ENCODE measurements around the gene CD59.

Gene CD59

GRCh38 chr11:33736148-33736812 lies at the start of gene CD59:
CD59 (minus strand) TSS chr11:33736423; CDS start chr11:33722445, 13,978 bp downstream.
- no peaks in the 10 kb centered on the region for H3K36me3 ChIP-seq (ENCODE audit: insufficient read depth, low read length)

GRCh38 chr11:33785609-33786008 lies 49.4 kb upstream of the CD59 start:
- H3K27ac ChIP-seq (ENCODE audit: low read depth, low read length), result no peak overlapping the region
- H3K9ac ChIP-seq (ENCODE audit: low read length), result no peak overlapping the region
- no peak overlapping the region for H3K4me3 ChIP-seq (ENCODE audit: low read depth in 1 of 2, low read length in 2 of 2)
- H3K27me3 ChIP-seq (ENCODE audit: control insufficient read depth in 1 of 2, insufficient read depth in 2 of 2, low read length in 2 of 2), result peaks cover 0 to 3% of the 10 kb centered on the region in 2 donors
- H3K9me3 ChIP-seq (ENCODE audit: low read length), result no peaks in the 10 kb centered on the region
- H3K36me3 ChIP-seq (ENCODE audit: insufficient read depth, low read length), result no peaks in the 10 kb centered on the region
- H3K4me1 ChIP-seq (ENCODE audit: insufficient read depth, low read length), result no peaks in the 10 kb centered on the region

More at GRCh38 chr11:33736148-33736812, at the start of gene CD59:
- Histone ChIP-seq H3K9me3 (ENCODE audit: low read length) (no peaks in the 10 kb centered on the region), H3K9ac (ENCODE audit: low read length) (peak within 1 kb of the TSS; percentile 71), H3K27me3 (ENCODE audit: control insufficient read depth in 1 of 2, insufficient read depth in 2 of 2, low read length in 2 of 2) (no peaks in the 10 kb centered on the region), H3K4me3 (ENCODE audit: low read depth in 1 of 2, low read length in 2 of 2) (peak within 1 kb of the TSS; percentile 84 to 85), H3K4me1 (ENCODE audit: insufficient read depth, low read length) (peaks cover 26% of the 10 kb centered on the region), H3K27ac (ENCODE audit: low read depth, low read length) (peak within 1 kb of the TSS; percentile 68)

- Histone ChIP-seq H3K9me3 (ENCODE audit: low read length) (no peaks in the 10 kb centered on the region), H3K36me3 (ENCODE audit: insufficient read depth, low read length) (no peaks in the 10 kb centered on the region), H3K4me1 (ENCODE audit: insufficient read depth, low read length) (peaks cover 11% of the 10 kb centered on the region), H3K9ac (ENCODE audit: low read length) (no peak overlapping the region), H3K27ac (ENCODE audit: low read depth, low read length) (no peak overlapping the region), H3K4me3 (ENCODE audit: low read depth in 1 of 2, low read length in 2 of 2) (no peak overlapping the region), H3K27me3 (ENCODE audit: control insufficient read depth in 1 of 2, insufficient read depth in 2 of 2, low read length in 2 of 2) (peaks cover 0 to 3% of the 10 kb centered on the region in 2 donors)
These were observed 43.8 kb upstream of the CD59 start for GRCh38 chr11:33779849-33780528.

DNA sequence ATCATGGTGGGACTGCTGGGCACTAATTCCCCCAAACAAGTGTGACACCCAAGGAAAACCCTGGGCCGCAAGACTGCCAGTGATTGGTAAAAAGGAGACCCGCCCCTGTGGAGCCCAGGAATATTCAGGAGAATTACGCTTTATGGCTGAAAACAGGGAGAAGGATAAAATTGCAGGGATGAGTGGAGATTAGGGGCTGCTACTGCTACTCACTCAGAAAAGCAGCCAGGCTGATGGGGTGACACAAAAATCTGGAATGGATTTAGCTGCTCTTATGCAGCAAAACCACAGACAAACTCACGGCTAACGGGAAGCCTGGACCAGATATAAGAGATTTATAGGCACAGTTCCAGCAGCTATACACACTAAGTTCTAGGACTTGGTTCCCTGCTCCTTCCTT lies 42.5 kb upstream of the CD59 start:
- Histone ChIP-seq H3K9me3 (ENCODE audit: low read length) (no peaks in the 10 kb centered on the region), H3K27me3 (ENCODE audit: control insufficient read depth in 1 of 2, insufficient read depth in 2 of 2, low read length in 2 of 2) (no peaks in the 10 kb centered on the region), H3K36me3 (ENCODE audit: insufficient read depth, low read length) (no peaks in the 10 kb centered on the region), H3K4me3 (ENCODE audit: low read depth in 1 of 2, low read length in 2 of 2) (no peak overlapping the region), H3K4me1 (ENCODE audit: insufficient read depth, low read length) (peaks cover 14% of the 10 kb centered on the region), H3K9ac (ENCODE audit: low read length) (no peak overlapping the region), H3K27ac (ENCODE audit: low read depth, low read length) (no peak overlapping the region)

GRCh38 chr11:33777906-33778305 lies 41.7 kb upstream of the CD59 start:
- H3K27ac ChIP-seq (ENCODE audit: low read depth, low read length), result no peak overlapping the region
- H3K9ac ChIP-seq (ENCODE audit: low read length), result no peak overlapping the region
- H3K36me3 ChIP-seq (ENCODE audit: insufficient read depth, low read length), result no peaks in the 10 kb centered on the region
- H3K9me3 ChIP-seq (ENCODE audit: low read length), result no peaks in the 10 kb centered on the region
- H3K4me1 ChIP-seq (ENCODE audit: insufficient read depth, low read length), result peaks cover 21% of the 10 kb centered on the region
- H3K27me3 ChIP-seq (ENCODE audit: control insufficient read depth in 1 of 2, insufficient read depth in 2 of 2, low read length in 2 of 2), result no peaks in the 10 kb centered on the region
- H3K4me3 ChIP-seq (ENCODE audit: low read depth in 1 of 2, low read length in 2 of 2), result no peak overlapping the region

DNA sequence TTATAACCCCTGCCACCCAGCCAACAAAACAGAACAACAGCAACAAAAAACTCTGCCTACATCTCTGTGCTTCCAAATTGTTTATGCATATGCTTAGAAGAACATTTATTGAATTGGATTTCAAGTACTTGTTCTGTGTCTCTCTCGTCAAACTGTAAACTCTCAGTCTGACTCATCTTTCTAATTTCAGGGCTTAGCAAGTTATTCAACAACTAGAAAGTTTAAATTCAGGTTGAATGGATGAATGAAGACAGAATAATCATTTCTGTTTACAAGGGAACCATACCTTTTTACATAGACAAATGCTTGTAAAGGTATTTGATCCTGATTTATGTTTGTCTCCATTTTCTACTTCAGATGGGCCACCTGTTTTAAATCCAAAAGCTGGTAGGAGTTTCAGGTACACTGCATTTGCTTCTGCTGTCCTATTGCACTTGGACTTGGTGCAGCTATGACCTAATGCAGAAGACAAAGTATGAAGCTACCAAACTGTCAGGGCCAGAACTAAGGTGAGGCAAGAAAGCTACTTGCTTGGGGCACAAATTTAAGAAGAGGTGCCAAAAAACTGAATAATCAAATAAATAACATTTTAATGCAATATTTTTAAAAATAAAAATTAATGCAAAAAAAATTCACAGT lies 39.7 kb upstream of the CD59 start:
- Histone ChIP-seq H3K4me3 (ENCODE audit: low read depth in 1 of 2, low read length in 2 of 2) (no peak overlapping the region), H3K4me1 (ENCODE audit: insufficient read depth, low read length) (peaks cover 37% of the 10 kb centered on the region), H3K27ac (ENCODE audit: low read depth, low read length) (no peak overlapping the region), H3K36me3 (ENCODE audit: insufficient read depth, low read length) (no peaks in the 10 kb centered on the region), H3K9me3 (ENCODE audit: low read length) (no peaks in the 10 kb centered on the region), H3K27me3 (ENCODE audit: control insufficient read depth in 1 of 2, insufficient read depth in 2 of 2, low read length in 2 of 2) (no peaks in the 10 kb centered on the region), H3K9ac (ENCODE audit: low read length) (no peak overlapping the region)

GRCh38 chr11:33775467-33775807 lies 39.2 kb upstream of the CD59 start:
- Histone ChIP-seq H3K4me3 (ENCODE audit: low read depth in 1 of 2, low read length in 2 of 2) (peak overlapping the region in 1 of 2 donors; percentile 83), H3K9ac (ENCODE audit: low read length) (peak overlapping the region; percentile 96), H3K36me3 (ENCODE audit: insufficient read depth, low read length) (peaks cover 2% of the 10 kb centered on the region), H3K9me3 (ENCODE audit: low read length) (no peaks in the 10 kb centered on the region), H3K27me3 (ENCODE audit: control insufficient read depth in 1 of 2, insufficient read depth in 2 of 2, low read length in 2 of 2) (no peaks in the 10 kb centered on the region), H3K4me1 (ENCODE audit: insufficient read depth, low read length) (peaks cover 37% of the 10 kb centered on the region), H3K27ac (ENCODE audit: low read depth, low read length) (no peak overlapping the region)

- Histone ChIP-seq H3K27ac (ENCODE audit: low read depth, low read length) (peak overlapping the region; percentile 71), H3K9me3 (ENCODE audit: low read length) (no peaks in the 10 kb centered on the region), H3K4me3 (ENCODE audit: low read depth in 1 of 2, low read length in 2 of 2) (peak overlapping the region; percentile 83 to 98), H3K27me3 (ENCODE audit: control insufficient read depth in 1 of 2, insufficient read depth in 2 of 2, low read length in 2 of 2) (no peaks in the 10 kb centered on the region), H3K36me3 (ENCODE audit: insufficient read depth, low read length) (peaks cover 7% of the 10 kb centered on the region), H3K4me1 (ENCODE audit: insufficient read depth, low read length) (peaks cover 37% of the 10 kb centered on the region), H3K9ac (ENCODE audit: low read length) (peak overlapping the region; percentile 96)
These were observed 38.7 kb upstream of the CD59 start for GRCh38 chr11:33774736-33775466.

DNA sequence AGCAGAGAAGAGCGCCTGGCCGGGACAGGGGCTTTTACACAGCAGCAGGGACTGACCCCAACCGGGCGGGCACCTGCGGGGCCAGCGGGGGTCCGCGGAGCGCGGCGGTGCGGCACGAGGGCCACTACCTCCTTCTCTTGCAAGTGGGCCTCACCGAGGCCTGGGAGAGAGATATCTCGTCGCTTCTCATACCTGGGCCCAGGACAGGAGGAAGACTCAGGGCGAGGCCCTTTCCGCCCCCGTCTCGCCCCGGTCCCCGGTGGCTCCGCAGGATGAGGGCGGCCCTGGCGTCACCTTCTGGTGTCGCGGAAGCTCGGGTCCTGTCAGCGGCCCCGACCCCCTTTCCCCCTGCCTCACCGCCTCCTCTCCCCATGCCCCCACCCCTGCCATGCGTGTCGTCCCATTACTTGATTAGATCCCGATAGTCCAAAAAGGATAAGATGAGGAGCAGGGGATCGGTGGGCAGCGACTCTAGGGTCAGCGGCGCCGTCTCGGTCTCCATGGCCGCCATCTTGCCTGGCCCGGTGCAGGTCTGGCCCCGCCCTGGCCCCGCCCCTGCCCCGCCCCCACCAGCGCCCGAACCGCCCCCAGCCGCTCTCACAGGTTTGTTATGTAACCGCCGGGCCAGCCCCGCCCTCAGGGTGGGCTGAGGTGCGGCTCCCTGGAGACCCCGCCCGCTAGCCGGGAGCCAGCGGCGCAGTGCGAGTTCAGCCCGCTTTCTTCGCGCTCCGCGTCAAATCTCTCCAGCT lies 37.9 kb upstream of the CD59 start, which contains the start of gene FBXO3:
TSS of gene FBXO3 (minus strand) at position 534 of the 749 bp plus-strand sequence. CDS start at position 511, 23 bp downstream.
- H3K4me1 ChIP-seq (ENCODE audit: insufficient read depth, low read length), result peaks cover 37% of the 10 kb centered on the region
- peak within 1 kb of the TSS; percentile 89 for H3K27ac ChIP-seq (ENCODE audit: low read depth, low read length)
- H3K9ac ChIP-seq (ENCODE audit: low read length), result peak within 1 kb of the TSS; percentile 96
- no peaks in the 10 kb centered on the region for H3K9me3 ChIP-seq (ENCODE audit: low read length)
- H3K4me3 ChIP-seq (ENCODE audit: low read depth in 1 of 2, low read length in 2 of 2), result peak within 1 kb of the TSS; percentile 83 to 98
- H3K36me3 ChIP-seq (ENCODE audit: insufficient read depth, low read length), result peaks cover 8% of the 10 kb centered on the region
- H3K27me3 ChIP-seq (ENCODE audit: control insufficient read depth in 1 of 2, insufficient read depth in 2 of 2, low read length in 2 of 2), result no peaks in the 10 kb centered on the region

GRCh38 chr11:33773404-33773986 lies 37.3 kb upstream of the CD59 start:
- Histone ChIP-seq H3K4me1 (ENCODE audit: insufficient read depth, low read length) (peaks cover 37% of the 10 kb centered on the region), H3K9ac (ENCODE audit: low read length) (peak overlapping the region; percentile 62), H3K36me3 (ENCODE audit: insufficient read depth, low read length) (peaks cover 10% of the 10 kb centered on the region), H3K27me3 (ENCODE audit: control insufficient read depth in 1 of 2, insufficient read depth in 2 of 2, low read length in 2 of 2) (no peaks in the 10 kb centered on the region), H3K4me3 (ENCODE audit: low read depth in 1 of 2, low read length in 2 of 2) (peak overlapping the region; percentile 83 to 98), H3K9me3 (ENCODE audit: low read length) (no peaks in the 10 kb centered on the region), H3K27ac (ENCODE audit: low read depth, low read length) (peak overlapping the region; percentile 89)
